ENCODE data around the gene VAMP2.
"Not testable (repeated sequence)": the region's sequence is repeated elsewhere in the genome, so short reads cannot be mapped to it uniquely, and the experiment has no call there.

Gene VAMP2

DNA sequence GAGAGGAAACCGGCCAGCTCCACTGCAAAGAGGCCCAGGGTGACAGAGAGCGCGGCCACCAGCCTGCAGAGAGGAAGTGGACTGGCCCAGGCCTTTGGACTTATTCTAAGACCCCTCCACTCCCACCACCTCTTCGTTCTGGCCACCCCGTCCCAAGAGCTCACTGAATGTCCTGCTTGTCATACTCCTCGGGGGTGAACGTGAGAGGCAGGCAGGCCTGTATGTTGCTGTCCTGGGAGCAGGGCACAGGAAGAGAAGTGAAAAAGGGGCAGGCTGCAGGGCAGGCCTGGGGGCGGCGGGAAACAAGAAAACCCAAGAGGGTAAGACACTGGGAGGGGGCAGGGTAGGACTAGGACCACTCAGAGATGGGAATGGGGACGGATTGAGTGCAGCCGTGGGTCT is 13.0 kb upstream of the VAMP2 start:
- no peak for DNase-seq

GRCh38 chr17:8173871-8174322 is 11.1 kb upstream of the VAMP2 start:
- DNase-seq: no peak

DNA sequence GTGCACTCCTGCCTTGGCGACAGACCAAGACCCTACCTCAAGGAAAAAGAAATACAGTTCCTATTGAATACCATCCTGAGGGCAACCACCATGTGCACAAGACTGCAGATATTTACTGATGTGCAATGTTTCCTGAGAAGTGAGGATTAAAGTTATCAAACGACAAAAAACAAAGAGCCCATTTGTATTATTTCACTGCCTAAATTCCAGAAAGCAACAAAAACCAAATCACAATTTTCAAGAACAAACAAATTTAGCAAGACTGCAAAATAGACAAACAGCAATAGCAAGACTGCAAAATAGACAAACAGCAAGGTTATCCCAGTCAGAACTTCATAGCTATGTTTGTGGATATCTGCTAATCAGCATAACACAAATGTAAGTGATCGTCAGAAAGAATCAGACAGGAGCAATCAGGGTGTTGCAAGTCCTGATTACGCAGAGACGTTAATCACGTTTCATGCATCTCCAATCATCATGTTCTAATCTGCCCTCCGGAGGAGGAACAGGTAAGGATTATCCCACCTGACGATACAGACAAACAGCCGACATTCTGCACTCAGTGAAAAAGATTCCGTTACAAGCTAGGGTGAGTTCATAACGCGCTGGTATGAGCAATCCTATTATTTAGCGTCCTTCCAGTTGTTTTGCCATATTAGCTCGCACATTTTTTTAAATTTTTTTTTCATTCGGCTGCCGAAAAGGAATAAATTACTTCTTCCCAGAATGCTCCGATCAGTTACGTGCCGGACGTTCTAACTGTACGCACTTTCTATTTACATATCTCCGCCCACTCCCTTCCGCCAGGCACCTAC is 10.5 kb upstream of the VAMP2 start:
- DNase-seq: peak; percentile 95

DNA sequence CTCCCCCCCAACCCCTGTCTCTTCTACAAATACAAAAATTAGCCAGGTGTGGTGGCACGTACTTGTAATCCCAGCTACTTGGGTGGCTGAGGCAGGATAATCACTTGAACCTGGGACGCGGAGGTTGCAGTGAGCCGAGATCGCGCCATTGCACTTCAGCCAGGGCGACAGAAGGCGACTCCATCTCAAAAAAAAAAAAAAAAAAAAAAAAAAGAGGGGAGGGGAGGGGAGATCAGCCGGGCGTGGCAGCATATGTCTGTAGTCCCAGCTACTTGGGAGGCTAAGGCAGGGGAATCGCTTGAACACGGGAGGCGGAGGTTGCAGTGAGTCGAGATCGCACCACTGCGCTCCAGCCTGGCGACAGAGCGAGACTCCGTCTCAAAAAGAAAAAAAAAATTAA is 7.4 kb upstream of the VAMP2 start:
- not testable (repeated sequence) for DNase-seq

DNA sequence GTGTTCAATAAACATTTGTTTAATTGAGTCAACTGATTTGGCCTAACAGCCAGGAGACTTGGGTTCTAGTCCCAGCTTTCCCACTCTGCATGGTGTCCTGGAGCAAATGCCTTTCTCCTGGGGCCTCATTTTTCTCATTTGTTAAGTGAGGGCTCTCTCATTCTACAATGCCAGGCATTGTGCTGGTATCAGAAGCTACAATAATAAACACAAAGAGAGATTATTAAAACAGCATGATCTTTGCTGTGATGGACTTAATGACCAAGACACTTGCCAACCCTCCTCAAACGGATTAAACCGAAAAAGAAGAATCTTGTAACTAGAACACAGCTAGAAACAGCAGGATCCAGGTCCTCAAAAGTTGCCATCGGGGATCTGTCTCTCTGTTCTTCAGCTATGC is 4.8 kb upstream of the VAMP2 start:
- DNase-seq: no peak

GRCh38 chr17:8166731-8167130 is 4.0 kb upstream of the VAMP2 start:
- no peak for DNase-seq

GRCh38 chr17:8164815-8165131 is 2.0 kb upstream of the VAMP2 start:
- DNase-seq: peak; percentile 43

DNA sequence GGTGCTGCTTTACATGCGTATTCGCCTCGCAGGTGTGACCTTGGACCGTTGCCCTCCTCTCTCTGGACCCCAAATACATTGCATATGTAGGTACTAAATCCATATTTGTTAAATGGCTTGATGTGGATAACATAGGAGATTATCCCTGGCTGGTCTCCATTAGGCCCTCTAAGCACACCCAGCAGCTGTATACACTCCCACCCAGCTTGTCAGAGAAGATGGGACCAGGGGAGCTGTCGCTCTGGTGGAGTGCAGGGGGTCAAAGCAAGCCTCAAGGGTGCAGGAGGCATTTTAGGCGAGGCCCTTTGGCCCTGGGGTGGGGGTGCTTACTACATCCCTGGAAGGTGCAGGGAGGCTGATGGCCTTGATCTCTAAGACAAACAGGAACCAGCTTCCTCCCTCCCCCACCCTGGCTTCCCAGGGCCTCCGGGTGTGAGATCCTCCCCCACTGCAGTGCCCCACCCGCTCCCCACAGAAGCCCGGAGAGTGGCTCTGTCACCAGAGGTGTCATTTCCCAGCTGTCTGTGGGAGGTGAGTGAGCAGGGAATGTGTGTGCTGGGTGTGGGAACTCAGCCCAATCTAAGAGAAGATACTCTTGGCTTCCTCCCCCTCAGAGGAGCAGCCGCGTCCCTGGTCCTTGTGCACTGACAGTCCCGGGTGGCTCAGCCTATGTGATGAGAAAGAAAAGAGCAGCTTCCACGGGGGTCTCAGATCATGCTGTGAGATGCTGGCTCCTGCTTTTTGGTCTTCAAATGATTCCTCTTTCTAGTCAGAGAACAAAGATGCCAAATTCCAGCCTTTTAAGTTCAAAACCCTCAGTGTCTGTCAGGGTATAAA is 1.4 kb upstream of the VAMP2 start:
- DNase-seq: peak; percentile 88

DNA sequence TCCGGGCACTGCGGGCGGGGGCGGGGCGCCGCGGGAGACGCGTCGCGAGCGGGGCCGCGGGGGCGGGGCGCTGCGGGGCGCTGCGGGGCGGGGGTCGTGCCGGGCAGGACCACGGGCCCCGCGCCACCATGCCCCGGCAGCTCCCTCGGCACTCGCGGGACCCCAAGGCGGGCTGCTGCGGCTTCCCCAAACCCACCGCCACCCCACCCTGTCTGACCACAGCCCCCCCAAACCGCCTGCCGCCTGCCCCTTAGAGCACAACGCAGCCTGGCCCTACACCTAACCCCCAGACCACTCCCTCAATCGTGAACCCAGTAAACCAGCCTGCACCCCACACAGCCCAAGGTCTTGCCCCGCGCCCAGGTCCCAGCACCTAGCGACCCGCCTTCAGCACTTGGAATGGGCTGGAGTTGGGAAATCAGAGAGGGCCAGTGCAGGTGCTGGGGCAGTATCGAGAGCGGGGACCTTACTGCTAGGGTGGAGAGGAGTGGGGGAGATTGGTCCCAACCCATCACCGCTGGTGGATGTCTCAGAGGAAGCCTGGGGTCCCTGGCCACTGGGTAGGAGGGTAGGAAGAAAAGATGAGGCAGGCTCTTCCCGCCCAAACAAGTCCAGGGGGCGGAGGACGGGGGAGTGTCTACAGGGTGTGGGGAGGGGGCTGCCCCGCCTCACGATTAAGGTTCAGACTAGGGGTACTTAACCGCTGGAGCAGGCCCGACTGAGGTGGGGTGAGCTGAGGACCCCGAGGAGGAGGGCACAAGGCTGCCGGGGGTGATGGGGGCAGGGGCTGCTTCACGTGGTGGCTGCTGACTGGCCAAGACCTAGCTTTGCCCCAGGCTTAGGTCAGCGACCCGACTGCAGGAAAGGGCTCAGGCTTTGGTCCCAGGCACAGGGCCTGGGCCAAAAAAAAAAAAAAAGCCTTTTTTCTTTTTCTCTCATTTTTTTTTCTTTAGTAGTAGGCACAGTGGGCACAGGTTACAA is 539 bp upstream of the VAMP2 start:
- no peak for DNase-seq

- no peak for DNase-seq
Observed at GRCh38 chr17:8161289-8162232, 1.2 kb downstream of the VAMP2 start.

DNA sequence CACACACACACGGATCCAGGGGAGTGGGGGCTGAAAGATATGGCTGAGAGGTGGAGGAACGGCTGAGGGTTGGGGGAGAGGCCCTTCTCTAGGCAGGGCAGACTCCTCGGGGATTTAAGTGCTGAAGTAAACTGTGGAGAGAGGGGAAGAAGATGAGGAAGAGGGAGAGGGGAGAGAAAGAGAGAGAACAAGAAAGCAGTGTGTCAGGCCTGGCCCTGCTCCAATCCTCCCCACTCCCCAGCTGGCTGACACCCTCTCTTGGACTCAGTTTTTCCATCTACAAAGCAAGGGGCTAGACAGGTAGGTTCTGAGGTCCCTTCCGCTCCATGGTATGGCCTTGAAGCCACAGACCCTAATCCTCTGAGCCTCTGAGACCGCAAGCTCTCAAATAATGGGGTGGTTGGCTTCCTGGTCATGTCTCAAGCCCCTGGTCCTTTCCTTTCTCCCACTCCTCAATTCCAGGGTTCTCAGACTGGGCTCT is 2.0 kb downstream of the VAMP2 start:
- DNase-seq: no peak

- no peak for DNase-seq
Observed at GRCh38 chr17:8160224-8160577, 2.5 kb downstream of the VAMP2 start.

DNA sequence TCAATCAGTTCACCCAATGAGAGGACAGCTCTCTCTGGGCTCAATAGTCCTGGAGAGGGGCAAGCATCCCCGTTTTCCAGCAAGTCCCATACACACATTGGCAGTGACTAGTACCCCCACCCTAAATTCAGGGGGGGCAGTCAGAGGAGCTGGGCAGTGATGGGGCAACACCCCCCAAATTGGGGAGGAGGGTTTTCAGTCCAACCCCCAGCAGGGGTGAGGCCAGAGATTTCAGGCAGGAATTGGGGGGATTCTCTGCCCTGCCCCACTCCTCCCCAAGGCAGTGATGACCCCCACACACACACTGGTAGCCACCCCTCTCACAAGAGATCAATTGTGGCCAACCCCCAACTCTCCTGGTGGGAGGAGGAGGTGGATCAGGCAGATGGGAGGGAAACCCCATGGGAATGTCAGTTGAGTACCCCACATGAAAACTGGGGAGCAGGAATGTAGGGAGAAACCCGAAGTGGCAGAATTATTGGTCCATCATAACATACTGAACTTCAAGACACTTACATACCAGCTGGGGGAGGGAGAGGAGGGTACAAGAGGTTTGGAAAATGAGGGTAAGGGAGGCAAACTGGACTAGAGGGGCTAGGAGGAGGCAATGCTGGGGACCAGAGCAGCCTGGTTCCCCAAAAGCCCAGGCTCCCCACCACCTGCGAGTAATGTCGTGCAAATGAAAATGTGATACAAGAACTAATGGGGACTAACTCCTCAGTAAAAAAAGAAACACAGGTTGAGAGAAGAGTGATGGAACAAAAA is 3.1 kb downstream of the VAMP2 start:
- no peak for DNase-seq

GRCh38 chr17:8159032-8159400 is 3.7 kb downstream of the VAMP2 start:
- no peak for DNase-seq

DNA sequence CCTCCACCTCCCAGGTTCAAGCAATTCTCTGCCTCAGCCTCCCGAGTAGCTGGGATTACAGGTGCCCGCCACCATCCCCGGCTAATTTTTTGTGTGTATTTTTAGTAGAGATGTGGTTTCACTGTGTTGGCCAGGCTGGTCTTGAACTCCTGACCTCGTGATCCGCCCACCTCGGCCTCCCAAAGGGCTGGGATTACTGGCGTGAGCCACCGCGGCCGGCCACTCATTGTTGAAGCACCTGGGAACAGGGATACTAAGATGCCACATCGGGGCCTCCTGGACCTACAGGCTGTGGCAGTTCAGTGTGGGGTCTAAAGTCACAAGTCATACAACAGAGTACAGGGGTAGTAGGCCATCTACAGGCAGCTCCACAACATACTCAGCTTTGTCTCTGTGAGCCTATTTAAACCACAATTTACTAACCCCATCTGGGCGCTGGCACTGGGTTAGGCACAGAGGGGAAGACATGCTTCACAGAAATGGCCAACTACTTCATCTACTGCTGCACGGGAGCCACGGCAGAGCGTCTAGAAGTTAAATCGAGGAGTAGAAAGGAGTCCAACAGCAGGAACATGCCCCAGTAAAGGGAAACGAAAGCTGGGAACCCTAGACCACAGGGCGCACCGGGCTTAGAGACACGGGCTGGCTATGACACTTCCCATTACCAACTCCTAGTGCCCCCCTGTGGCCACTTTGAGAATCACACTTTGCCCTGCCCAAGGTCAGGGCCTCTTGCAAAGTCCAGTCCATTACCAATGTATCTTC is 4.3 kb downstream of the VAMP2 start:
- peak; percentile 91 for DNase-seq

GRCh38 chr17:8156246-8156992 is 6.3 kb downstream of the VAMP2 start:
- peak; percentile 100 for DNase-seq

GRCh38 chr17:8155996-8156245 is 6.8 kb downstream of the VAMP2 start:
- no peak for DNase-seq

GRCh38 chr17:8155231-8155995 is 7.3 kb downstream of the VAMP2 start:
- no peak for DNase-seq

DNA sequence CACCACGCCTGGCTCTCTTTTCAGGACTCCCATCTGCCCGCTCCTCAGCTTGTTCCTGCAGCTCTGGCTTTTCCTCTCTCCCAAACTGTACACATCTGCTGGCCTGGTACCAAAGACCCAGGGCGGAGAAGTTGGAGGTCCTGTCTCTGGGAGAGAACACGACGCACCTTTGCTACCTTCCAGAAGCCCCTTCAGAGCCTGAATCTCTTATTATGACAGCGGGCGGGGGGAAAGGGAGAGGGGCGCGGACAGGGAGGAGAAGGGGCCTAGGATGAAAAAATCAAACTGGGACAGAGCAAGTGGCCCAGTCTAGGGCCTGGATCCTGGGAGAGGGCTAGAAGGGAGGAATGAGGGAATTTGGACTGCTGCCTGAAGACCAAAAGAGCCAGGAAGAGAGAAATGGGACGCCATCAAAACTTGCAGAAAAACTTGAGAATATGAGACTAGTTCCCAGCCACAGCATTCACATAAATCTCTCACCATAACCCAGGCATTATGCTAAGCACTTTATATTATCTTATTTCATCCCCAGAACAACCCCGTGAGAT is 8.1 kb downstream of the VAMP2 start:
- DNase-seq: no peak

All from activated CD4-positive, alpha-beta T cell treated with anti-CD3 and anti-CD28 coated beads, Interleukin-10, Interleukin-2, amounts not matched to agents 100 ng/mL and 50 ng/mL, durations not matched to agents 16 hours and 8 hours (primary cell).